Uterus (tissue), 4 donors: ENCODE data around the gene CALN1. TPM values are rescaled to one million over a fixed set of nuclear protein-coding genes. Genes with fewer than 3 reads are reported as not detected.

ENCODE experiments used
- DNase-seq, 2 donors: peaks; one replicate each; pipeline ENCODE4 v3.0.0-alpha.2; 2019 to 2020
- H3K27ac ChIP-seq, 2 donors: fragments of 200-600 bp; sonication (generic); 1 replicate in 1 of 2; 2 replicates in 1 of 2; pipeline ENCODE4 v1.5.1; 2016 to 2018
- H3K27me3 ChIP-seq, 2 donors: fragments of 200-600 bp; sonication (generic); one replicate each; pipeline ENCODE4 v1.5.1; 2018 to 2019; ENCODE audit warnings: control low read depth in 1 of 2
- H3K36me3 ChIP-seq, 2 donors: fragments of 200-600 bp; sonication (generic); one replicate each; pipeline ENCODE4 v1.5.1; 2019; ENCODE audit warnings: control low read depth in 1 of 2
- H3K4me1 ChIP-seq, 2 donors: fragments of 200-600 bp; sonication (generic); one replicate each; pipeline ENCODE4 v1.5.1; 2018 to 2019; ENCODE audit warnings: control low read depth in 1 of 2
- H3K4me3 ChIP-seq, 2 donors: fragments of 200-600 bp; sonication (generic); 1 replicate in 1 of 2; 2 replicates in 1 of 2; pipeline ENCODE4 v1.5.1; 2018 to 2019; ENCODE audit warnings: mild to moderate bottlenecking in 1 of 2
- H3K9me3 ChIP-seq, 2 donors: fragments of 200-600 bp; sonication (generic); one replicate each; pipeline ENCODE4 v1.5.1; 2019; ENCODE audit warnings: control low read depth in 1 of 2
- POLR2A ChIP-seq, 2 donors: fragments of 450-650 bp; IDR thresholded peaks; one replicate each; pipeline ENCODE4 v1.6.1; 2016; ENCODE audit warnings: antibody characterized with exemption in 2 of 2, mild to moderate bottlenecking in 1 of 2, moderate library complexity in 1 of 2
- intact Hi-C: fragments of 100-400 bp; cut with DNase I; formaldehyde crosslinking; loops from one replicate; pipeline ENCODE4 v1.15.1; 2023; ENCODE audit warnings: low total_unique reads
- total RNA-seq, 4 donors: library from RNA; depleted of rRNA in 3 of 4; stranded (reverse); fragments of >200 nt in 3 of 4; gene quantifications; one replicate each; pipeline versions ENCODE4 v1.1.0 to v1.2.4, GENCODE V29; 2014 to 2023
- TF ChIP-seq, protein P1 (sequence below), 4 experiments: fragments of 200-600 bp in 2 of 4; fragments of 450-650 bp in 2 of 4; sonication (generic) in 2 of 4; IDR thresholded peaks; one replicate each; pipeline ENCODE4 v1.5.1; 2016 to 2019; ENCODE audit warnings: antibody characterized with exemption in 4 of 4, mild to moderate bottlenecking in 2 of 4, moderate library complexity in 1 of 4
- donor health status: DM: yes; HTN: yes; CAD: no.

Gene CALN1
- total RNA-seq, 4 donors from 2014 or later: 0.49 to 2.3 (median 1.5) TPM; not detected in 1

DNA sequence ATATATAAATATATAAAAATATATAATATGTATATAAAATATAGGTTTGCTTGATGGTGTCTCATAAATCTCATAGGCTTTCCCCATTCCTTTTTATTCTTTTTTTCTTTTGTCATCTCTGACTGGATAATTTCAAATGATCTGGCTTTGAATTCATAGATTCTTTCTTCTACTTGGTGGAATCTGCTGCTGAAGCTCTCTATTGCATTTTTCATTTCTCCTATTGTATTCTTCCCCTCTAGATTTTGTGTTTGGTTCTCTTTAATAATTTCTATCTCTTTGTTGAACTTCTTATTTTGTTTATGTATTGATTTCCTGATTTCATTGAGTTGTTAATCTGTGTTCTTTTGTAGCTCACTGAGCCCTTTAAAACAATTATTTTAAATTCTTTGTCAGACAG is 650.8 kb downstream of the CALN1 start:
- Histone ChIP-seq H3K4me3 (no peak overlapping the region), H3K27me3 (no peaks in the 10 kb centered on the region), H3K9me3 (peaks cover 3 to 15% of the 10 kb centered on the region in 2 donors), H3K4me1 (no peaks in the 10 kb centered on the region), H3K27ac (no peak overlapping the region), H3K36me3 (no peaks in the 10 kb centered on the region)
- no peak for DNase-seq
- intact Hi-C loops: no loop called here
- no peak for TF ChIP-seq POLR2A (IDR thresholded peaks at IDR 0.05)
- TF ChIP-seq, protein P1, sequence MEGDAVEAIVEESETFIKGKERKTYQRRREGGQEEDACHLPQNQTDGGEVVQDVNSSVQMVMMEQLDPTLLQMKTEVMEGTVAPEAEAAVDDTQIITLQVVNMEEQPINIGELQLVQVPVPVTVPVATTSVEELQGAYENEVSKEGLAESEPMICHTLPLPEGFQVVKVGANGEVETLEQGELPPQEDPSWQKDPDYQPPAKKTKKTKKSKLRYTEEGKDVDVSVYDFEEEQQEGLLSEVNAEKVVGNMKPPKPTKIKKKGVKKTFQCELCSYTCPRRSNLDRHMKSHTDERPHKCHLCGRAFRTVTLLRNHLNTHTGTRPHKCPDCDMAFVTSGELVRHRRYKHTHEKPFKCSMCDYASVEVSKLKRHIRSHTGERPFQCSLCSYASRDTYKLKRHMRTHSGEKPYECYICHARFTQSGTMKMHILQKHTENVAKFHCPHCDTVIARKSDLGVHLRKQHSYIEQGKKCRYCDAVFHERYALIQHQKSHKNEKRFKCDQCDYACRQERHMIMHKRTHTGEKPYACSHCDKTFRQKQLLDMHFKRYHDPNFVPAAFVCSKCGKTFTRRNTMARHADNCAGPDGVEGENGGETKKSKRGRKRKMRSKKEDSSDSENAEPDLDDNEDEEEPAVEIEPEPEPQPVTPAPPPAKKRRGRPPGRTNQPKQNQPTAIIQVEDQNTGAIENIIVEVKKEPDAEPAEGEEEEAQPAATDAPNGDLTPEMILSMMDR (IDR thresholded peaks at IDR 0.05): no peak

DNA sequence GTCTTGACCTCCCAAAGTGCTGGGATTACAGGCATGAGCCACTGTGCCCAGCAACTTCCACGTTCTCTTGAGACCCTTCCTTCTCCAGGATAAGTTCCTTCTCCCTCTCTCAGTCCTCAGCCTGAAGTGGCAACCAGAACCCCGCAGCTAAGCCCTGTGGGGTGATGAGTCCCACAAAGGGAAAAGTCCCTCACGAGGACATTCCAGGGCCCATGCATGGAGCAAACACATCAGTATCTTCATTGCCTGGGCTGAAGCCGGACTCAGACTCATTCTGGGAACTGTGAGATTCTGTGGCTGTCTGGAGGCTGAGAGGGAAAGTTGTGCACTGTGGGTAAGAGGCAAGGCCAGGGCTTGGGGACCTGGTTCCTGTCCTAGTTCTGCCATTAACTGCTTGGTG is 657.3 kb downstream of the CALN1 start:
- Histone ChIP-seq H3K36me3 (no peaks in the 10 kb centered on the region), H3K27me3 (no peaks in the 10 kb centered on the region), H3K9me3 (peaks cover 0 to 3% of the 10 kb centered on the region in 2 donors), H3K27ac (no peak overlapping the region), H3K4me3 (no peak overlapping the region), H3K4me1 (no peaks in the 10 kb centered on the region)
- DNase-seq: no peak
- intact Hi-C loops: no loop called here
- TF ChIP-seq, protein P1 (IDR thresholded peaks at IDR 0.05): no peak
- no peak for TF ChIP-seq POLR2A (IDR thresholded peaks at IDR 0.05)

DNA sequence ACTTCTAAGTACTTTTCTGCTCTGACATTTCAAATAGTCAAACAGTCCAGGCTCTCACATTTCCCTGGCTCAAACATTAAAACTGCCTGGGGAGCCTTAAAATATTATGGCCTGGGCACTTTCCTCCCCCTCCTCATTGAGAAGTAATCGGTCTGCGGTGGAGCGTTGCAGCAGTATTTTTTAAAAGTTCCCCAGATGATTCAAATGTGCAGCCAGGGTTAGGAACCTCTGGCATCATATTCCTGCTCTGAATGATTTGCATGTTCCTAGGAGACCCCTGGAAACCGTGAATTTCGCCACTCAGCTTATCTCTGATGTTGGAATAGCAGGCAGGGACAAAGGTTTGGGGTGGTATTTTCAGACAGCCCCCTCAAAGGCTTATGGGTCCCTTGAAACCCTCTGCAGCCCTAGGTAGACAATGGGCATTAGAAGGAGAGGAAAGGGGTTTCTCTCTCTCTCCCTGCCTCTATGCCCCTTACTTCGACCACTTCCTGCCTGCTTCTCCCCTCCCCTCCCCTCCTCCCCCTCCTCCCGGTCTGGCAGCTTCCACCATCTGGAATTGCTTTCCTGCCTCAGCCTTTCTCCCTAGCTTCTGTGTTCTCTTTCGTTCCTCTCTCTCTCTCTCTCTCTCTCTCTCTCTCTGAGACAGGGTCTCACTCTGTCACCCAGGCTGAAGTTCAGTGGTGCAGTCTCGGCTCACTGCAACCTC is 658.0 kb downstream of the CALN1 start:
- Histone ChIP-seq H3K27ac (no peak overlapping the region), H3K27me3 (no peaks in the 10 kb centered on the region), H3K4me1 (no peaks in the 10 kb centered on the region), H3K36me3 (no peaks in the 10 kb centered on the region), H3K9me3 (peaks cover 0 to 3% of the 10 kb centered on the region in 2 donors), H3K4me3 (no peak overlapping the region)
- no peak for DNase-seq
- TF ChIP-seq POLR2A (IDR thresholded peaks at IDR 0.05): no peak
- TF ChIP-seq, protein P1 (IDR thresholded peaks at IDR 0.05): no peak
- intact Hi-C loops: no loop called here

DNA sequence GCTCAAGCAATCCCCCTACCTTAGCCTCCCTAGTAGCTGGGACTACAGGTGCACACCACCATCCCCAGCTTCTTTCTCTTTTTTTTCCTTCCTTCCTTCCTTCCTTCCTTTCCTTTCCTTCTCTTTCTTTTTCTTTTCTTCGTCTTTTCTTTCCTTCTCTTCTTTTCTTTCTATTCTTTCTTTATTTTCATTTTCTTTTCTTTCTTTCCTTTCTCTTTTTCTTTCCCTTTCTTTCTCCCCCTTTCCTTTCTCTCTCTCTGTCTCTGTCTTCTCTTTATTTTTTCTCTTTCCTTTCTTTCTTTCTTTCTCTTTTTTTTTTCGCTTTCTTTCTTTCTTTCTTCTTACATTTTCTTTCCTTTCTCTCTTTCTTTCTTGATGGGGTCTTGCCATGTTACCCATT is 658.9 kb downstream of the CALN1 start:
- intact Hi-C loops: no loop called here
- TF ChIP-seq, protein P1 (IDR thresholded peaks at IDR 0.05): no peak
- no peak for TF ChIP-seq POLR2A (IDR thresholded peaks at IDR 0.05)

DNA sequence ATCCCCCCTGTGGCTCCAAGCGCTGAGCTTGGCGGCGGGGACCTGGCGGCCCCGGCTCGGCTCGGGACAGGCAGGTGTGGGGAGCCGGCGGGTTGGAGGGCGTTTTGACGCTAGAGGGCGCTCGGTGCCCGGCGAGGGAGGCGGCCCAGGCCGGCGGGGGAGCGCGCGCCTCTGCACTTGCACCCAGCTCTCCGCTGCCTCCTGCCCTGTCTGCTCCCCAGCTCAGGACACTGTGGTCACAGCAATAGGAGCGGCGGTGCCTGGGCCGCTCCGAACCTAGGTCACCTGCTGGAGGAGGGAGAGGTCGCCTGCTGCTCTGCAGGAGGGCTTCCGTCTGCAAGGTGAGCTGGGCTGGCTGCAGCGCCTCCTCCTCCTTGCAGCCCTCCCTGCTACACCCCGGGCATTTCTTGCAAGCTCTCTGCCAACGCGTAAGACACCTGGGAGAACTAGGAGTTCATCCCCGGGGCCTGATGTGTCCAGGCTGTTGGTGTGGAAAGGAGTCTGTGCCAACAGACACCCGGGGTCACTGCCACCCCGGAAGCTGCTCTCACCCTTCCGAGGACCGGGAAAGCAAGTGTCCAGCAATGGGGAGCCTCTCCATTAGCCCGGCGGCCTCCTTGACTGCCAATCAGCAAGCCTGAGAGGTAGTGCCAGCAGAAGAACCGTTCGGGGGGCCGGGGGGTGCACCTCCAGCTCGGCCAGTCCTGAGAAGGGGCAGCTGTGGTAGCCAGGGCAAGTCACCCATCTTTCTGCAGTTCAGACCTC is 659.8 kb downstream of the CALN1 start:
- H3K27me3 ChIP-seq: no peaks in the 10 kb centered on the region
- DNase-seq: no peak
- no peak for TF ChIP-seq POLR2A (IDR thresholded peaks at IDR 0.05)
- TF ChIP-seq, protein P1 (IDR thresholded peaks at IDR 0.05): peak in 3 of 4 experiments; percentile 13 to 24 (median 16)
- H3K27ac ChIP-seq: no peak overlapping the region
- H3K4me3 ChIP-seq: no peak overlapping the region
- intact Hi-C loops: no loop called here
- no peaks in the 10 kb centered on the region for H3K36me3 ChIP-seq
- H3K4me1 ChIP-seq: no peaks in the 10 kb centered on the region
- H3K9me3 ChIP-seq: no peaks in the 10 kb centered on the region

More for the DNA sequence above, 658.9 kb downstream of the CALN1 start:
- Histone ChIP-seq H3K27ac (no peak overlapping the region), H3K4me3 (no peak overlapping the region), H3K27me3 (no peaks in the 10 kb centered on the region), H3K36me3 (no peaks in the 10 kb centered on the region), H3K4me1 (no peaks in the 10 kb centered on the region), H3K9me3 (peaks cover 0 to 3% of the 10 kb centered on the region in 2 donors)
- DNase-seq: no peak
